ENCODE data around the gene ZNF101.

The ZNF101 gene

GRCh38 chr19:19656451-19657396, 11.9 kb upstream of the ZNF101 start:
- TF ChIP-seq CTCF (conservative IDR thresholded peaks at IDR 0.05), result no peak

GRCh38 chr19:19657397-19657783, 11.2 kb upstream of the ZNF101 start:
- no peak overlapping the region for H3K27ac ChIP-seq
- TF ChIP-seq CTCF (conservative IDR thresholded peaks at IDR 0.05), result no peak

More at GRCh38 chr19:19656451-19657396, 11.9 kb upstream of the ZNF101 start:
- no peak overlapping the region for H3K27ac ChIP-seq

GRCh38 chr19:19659646-19660245, 8.9 kb upstream of the ZNF101 start:
- no peak for TF ChIP-seq CTCF (conservative IDR thresholded peaks at IDR 0.05)
- no peak overlapping the region for H3K27ac ChIP-seq

- no peak for TF ChIP-seq CTCF (conservative IDR thresholded peaks at IDR 0.05)
- no peak overlapping the region for H3K27ac ChIP-seq
Observed at GRCh38 chr19:19661141-19661674, 7.4 kb upstream of the ZNF101 start.

GRCh38 chr19:19661675-19662251, 6.9 kb upstream of the ZNF101 start:
- no peak overlapping the region for H3K27ac ChIP-seq
- TF ChIP-seq CTCF (conservative IDR thresholded peaks at IDR 0.05), result no peak

- no peak overlapping the region; the same call in 1 of the 2 replicates for H3K27ac ChIP-seq
- no peak for TF ChIP-seq CTCF (conservative IDR thresholded peaks at IDR 0.05)
Observed at GRCh38 chr19:19662344-19662743, 6.3 kb upstream of the ZNF101 start.

- H3K27ac ChIP-seq, result peak overlapping the region; percentile 77
- TF ChIP-seq CTCF (conservative IDR thresholded peaks at IDR 0.05), result no peak
Observed at GRCh38 chr19:19662871-19663255, 5.8 kb upstream of the ZNF101 start.

Measured in VCaP (cell line).